C4-2B (cell line): ENCODE results near the gene C1QBP.

Experiments used
- CTCF ChIP-seq: fragments of 450-650 bp; conservative IDR thresholded peaks from 2 replicates; pipeline ENCODE4 v1.5.1; 2017; ENCODE audit warnings: mild to moderate bottlenecking
- ZFX ChIP-seq: fragments of 450-650 bp; IDR thresholded peaks from 2 replicates; pipeline ENCODE4 v1.6.1; 2017

- no peak for TF ChIP-seq CTCF
- no peak for TF ChIP-seq ZFX
Observed at GRCh38 chr17:5488752-5489151, 49.8 kb upstream of the C1QBP start.
